C4-2B (cell line): Measurements from ENCODE around the gene OR1L8.
"Not testable (repeated sequence)": the region's sequence is repeated elsewhere in the genome, so short reads cannot be mapped to it uniquely, and the experiment has no call there.

Experiments used
- H3K27ac ChIP-seq: fragments of 450-650 bp; 2 replicates; pipeline ENCODE4 v1.5.1; 2017
- CTCF ChIP-seq: fragments of 450-650 bp; conservative IDR thresholded peaks from 2 replicates; pipeline ENCODE4 v1.5.1; 2017; ENCODE audit warnings: mild to moderate bottlenecking
- ZFX ChIP-seq: fragments of 450-650 bp; IDR thresholded peaks from 2 replicates; pipeline ENCODE4 v1.6.1; 2017

Gene OR1L8

GRCh38 chr9:122583284-122583683 lies at the start of gene OR1L8:
TSS of gene OR1L8 (minus strand) at chr9:122583384. CDS start at chr9:122568477, 14,907 bp downstream.
- not testable (repeated sequence) for H3K27ac ChIP-seq

- TF ChIP-seq CTCF (no peak), ZFX (no peak)
- no peak overlapping the region for H3K27ac ChIP-seq
Measured at GRCh38 chr9:122619996-122620395, 36.8 kb upstream of the OR1L8 start.

GRCh38 chr9:122614362-122614761 lies 31.2 kb upstream of the OR1L8 start, which contains the start of gene OR1Q1:
TSS of gene OR1Q1 (plus strand) at chr9:122614738. CDS start at chr9:122614738, 0 bp downstream.
- H3K27ac ChIP-seq, result no peak within 1 kb of the TSS
- TF ChIP-seq ZFX (no peak), CTCF (no peak)

- TF ChIP-seq CTCF (no peak), ZFX (no peak)
- H3K27ac ChIP-seq, result no peak overlapping the region
Measured at GRCh38 chr9:122609804-122610203, 26.6 kb upstream of the OR1L8 start.

GRCh38 chr9:122606587-122606986 lies 23.4 kb upstream of the OR1L8 start:
- H3K27ac ChIP-seq, result no peak overlapping the region
- TF ChIP-seq CTCF (no peak), ZFX (no peak)

- TF ChIP-seq ZFX (no peak), CTCF (no peak)
- no peak overlapping the region for H3K27ac ChIP-seq
Measured at GRCh38 chr9:122605691-122606090, 22.5 kb upstream of the OR1L8 start.

GRCh38 chr9:122580360-122580759 lies 2.8 kb downstream of the OR1L8 start:
- no peak overlapping the region for H3K27ac ChIP-seq
- TF ChIP-seq CTCF (no peak), ZFX (no peak)

- TF ChIP-seq CTCF, result no peak
- no peak for TF ChIP-seq ZFX
- no peak overlapping the region for H3K27ac ChIP-seq
Measured at GRCh38 chr9:122579874-122580273, 3.3 kb downstream of the OR1L8 start.
